Loucy (cell line): ENCODE results near the gene SH3GL1.

Experiments
- H2AFZ ChIP-seq: fragments of 200-600 bp; sonication (generic); 2 replicates; pipeline ENCODE4 v1.6.0; 2016; ENCODE audit warnings: antibody characterized with exemption, mild to moderate bottlenecking, low read length, moderate library complexity
- H3F3A ChIP-seq: fragments of 200-600 bp; 2 replicates; pipeline ENCODE4 v1.6.0; 2016; ENCODE audit warnings: antibody characterized with exemption, low read depth, mild to moderate bottlenecking
- H3K27me3 ChIP-seq: fragments of 200-600 bp; sonication (generic); 2 replicates; pipeline ENCODE4 v1.6.1; 2014; ENCODE audit warnings: low read length, mild to moderate bottlenecking; ENCODE audit not compliant: insufficient read depth, poor library complexity, severe bottlenecking
- H3K36me3 ChIP-seq: fragments of 200-600 bp; sonication (generic); 2 replicates; pipeline ENCODE4 v1.6.1; 2016; ENCODE audit warnings: low read length; ENCODE audit not compliant: insufficient read depth
- H3K4me1 ChIP-seq: fragments of 200-600 bp; sonication (generic); 2 replicates; pipeline ENCODE4 v1.5.1; 2014; ENCODE audit warnings: low read length, mild to moderate bottlenecking; ENCODE audit not compliant: insufficient read depth, poor library complexity, severe bottlenecking
- H3K4me2 ChIP-seq: fragments of 200-600 bp; sonication (generic); 2 replicates; pipeline ENCODE4 v1.6.0; 2014; ENCODE audit warnings: antibody characterized with exemption, low read length, low read depth, mild to moderate bottlenecking; ENCODE audit not compliant: poor library complexity, severe bottlenecking
- H3K4me3 ChIP-seq: fragments of 200-600 bp; sonication (generic); 2 replicates; pipeline ENCODE4 v1.5.1; 2014; ENCODE audit warnings: low read length, mild to moderate bottlenecking, mixed read lengths; ENCODE audit not compliant: poor library complexity, severe bottlenecking
- H3K79me2 ChIP-seq: fragments of 200-600 bp; sonication (generic); 2 replicates; pipeline ENCODE4 v1.6.1; 2014; ENCODE audit warnings: low read length; ENCODE audit not compliant: insufficient read depth
- H3K9ac ChIP-seq: fragments of 200-600 bp; sonication (generic); 2 replicates; pipeline ENCODE4 v1.6.0; 2014; ENCODE audit warnings: mild to moderate bottlenecking, low read depth, low read length, moderate library complexity; ENCODE audit not compliant: poor library complexity, severe bottlenecking
- H3K9me2 ChIP-seq: fragments of 200-600 bp; sonication (generic); replicated peaks from 2 replicates; pipeline ENCODE4 v1.6.1; 2016; ENCODE audit warnings: low read depth, low read length, mixed read lengths
- H3K9me3 ChIP-seq: fragments of 200-600 bp; sonication (generic); 2 replicates; pipeline ENCODE4 v1.6.1; 2014; ENCODE audit warnings: mild to moderate bottlenecking, antibody characterized with exemption, low read length, low read depth; ENCODE audit not compliant: insufficient read depth
- H4K20me1 ChIP-seq: fragments of 200-600 bp; sonication (generic); 2 replicates; pipeline ENCODE4 v1.6.0; 2014; ENCODE audit warnings: antibody characterized with exemption, low read length, mild to moderate bottlenecking; ENCODE audit not compliant: insufficient read depth, poor library complexity, severe bottlenecking
- EZH2phosphoT487 ChIP-seq: fragments of 200-600 bp; IDR thresholded peaks from 2 replicates; pipeline ENCODE4 v1.6.1; 2018; ENCODE audit warnings: antibody characterized with exemption, mild to moderate bottlenecking, moderate library complexity, borderline replicate concordance
- TF ChIP-seq, protein P1 (sequence below): fragments of 200-600 bp; sonication (generic); conservative IDR thresholded peaks from 2 replicates; pipeline ENCODE4 v1.5.1; 2014; ENCODE audit warnings: mild to moderate bottlenecking, antibody characterized with exemption, low read length

SH3GL1 gene

DNA sequence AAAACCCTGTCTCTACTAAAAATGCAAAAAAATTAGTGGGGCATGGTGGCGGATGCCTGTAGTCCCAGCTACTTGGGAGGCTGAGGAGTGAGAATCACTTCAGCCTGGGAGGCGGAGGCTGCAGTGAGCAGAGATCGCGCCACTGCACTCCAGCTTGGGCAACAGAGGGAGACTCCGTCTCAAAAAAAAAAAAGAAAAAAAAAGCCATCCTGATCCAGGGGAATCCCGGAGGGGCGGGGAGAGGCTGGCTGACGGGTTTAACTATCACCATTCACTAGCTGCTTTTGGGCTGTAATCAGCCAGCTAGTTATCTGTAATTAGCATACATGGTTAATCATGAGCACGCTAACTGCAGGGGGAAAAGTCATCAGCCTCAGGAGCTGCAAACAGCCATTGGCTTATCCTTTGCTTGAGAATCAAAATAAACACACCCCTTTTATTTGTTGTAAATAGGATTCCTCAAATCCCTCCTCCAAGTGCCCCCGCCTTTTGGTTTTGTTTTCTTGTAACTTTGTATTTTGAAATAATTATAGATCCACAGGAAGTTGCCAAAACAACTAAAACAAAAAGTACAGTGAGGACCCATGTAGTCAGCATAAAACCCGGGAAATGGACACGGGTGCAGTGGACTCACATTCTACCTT is 86.4 kb downstream of the SH3GL1 start:
- H3K9ac ChIP-seq: no peak overlapping the region

More for the DNA sequence above, 86.4 kb downstream of the SH3GL1 start:
- H4K20me1 ChIP-seq: no peaks in the 10 kb centered on the region
- no peaks in the 10 kb centered on the region for H3K9me2 ChIP-seq
- no peak overlapping the region for H3K4me2 ChIP-seq
- no peaks in the 10 kb centered on the region for H3K27me3 ChIP-seq
- no peaks in the 10 kb centered on the region for H3F3A ChIP-seq
- no peak overlapping the region for H2AFZ ChIP-seq
- no peaks in the 10 kb centered on the region for H3K79me2 ChIP-seq
- H3K9me3 ChIP-seq: no peaks in the 10 kb centered on the region
- no peak overlapping the region for H3K4me3 ChIP-seq
- TF ChIP-seq, protein P1, sequence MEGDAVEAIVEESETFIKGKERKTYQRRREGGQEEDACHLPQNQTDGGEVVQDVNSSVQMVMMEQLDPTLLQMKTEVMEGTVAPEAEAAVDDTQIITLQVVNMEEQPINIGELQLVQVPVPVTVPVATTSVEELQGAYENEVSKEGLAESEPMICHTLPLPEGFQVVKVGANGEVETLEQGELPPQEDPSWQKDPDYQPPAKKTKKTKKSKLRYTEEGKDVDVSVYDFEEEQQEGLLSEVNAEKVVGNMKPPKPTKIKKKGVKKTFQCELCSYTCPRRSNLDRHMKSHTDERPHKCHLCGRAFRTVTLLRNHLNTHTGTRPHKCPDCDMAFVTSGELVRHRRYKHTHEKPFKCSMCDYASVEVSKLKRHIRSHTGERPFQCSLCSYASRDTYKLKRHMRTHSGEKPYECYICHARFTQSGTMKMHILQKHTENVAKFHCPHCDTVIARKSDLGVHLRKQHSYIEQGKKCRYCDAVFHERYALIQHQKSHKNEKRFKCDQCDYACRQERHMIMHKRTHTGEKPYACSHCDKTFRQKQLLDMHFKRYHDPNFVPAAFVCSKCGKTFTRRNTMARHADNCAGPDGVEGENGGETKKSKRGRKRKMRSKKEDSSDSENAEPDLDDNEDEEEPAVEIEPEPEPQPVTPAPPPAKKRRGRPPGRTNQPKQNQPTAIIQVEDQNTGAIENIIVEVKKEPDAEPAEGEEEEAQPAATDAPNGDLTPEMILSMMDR: no peak
- no peak for TF ChIP-seq EZH2phosphoT487
- H3K36me3 ChIP-seq: no peaks in the 10 kb centered on the region
- H3K4me1 ChIP-seq: no peaks in the 10 kb centered on the region
